Kidney epithelial cell (primary cell): Measurements from ENCODE around the gene GRIN1. TPM values are rescaled to one million over a fixed set of nuclear protein-coding genes. Genes with fewer than 3 reads are reported as not detected.

Experiments used
- DNase-seq: peaks from one replicate; pipeline ENCODE4 v3.0.0-alpha.2; 2010; ENCODE audit warnings: low read depth
- H3K27me3 ChIP-seq: 2 replicates; pipeline ENCODE4 v1.6.0; 2011; ENCODE audit warnings: low read length; ENCODE audit not compliant: control insufficient read depth, insufficient read depth
- H3K36me3 ChIP-seq: 2 replicates; pipeline ENCODE4 v1.5.1; 2011; ENCODE audit warnings: low read length; ENCODE audit not compliant: control insufficient read depth, insufficient read depth
- H3K4me3 ChIP-seq: 2 replicates; pipeline ENCODE4 v1.5.1; 2011; ENCODE audit warnings: low read depth, mild to moderate bottlenecking, control low read depth, low read length
- total RNA-seq: library from RNA; depleted of rRNA; stranded (reverse); fragments of >200 nt; gene quantifications from 2 replicates; pipeline ENCODE4 v1.2.3, GENCODE V29; 2015
- TF ChIP-seq, protein P1 (sequence below): IDR thresholded peaks from 2 replicates; pipeline ENCODE4 v1.5.1; 2011; ENCODE audit warnings: mild to moderate bottlenecking, moderate library complexity, low read length, control low read depth, inconsistent platforms; ENCODE audit not compliant: insufficient read depth, poor library complexity, severe bottlenecking

GRIN1 gene
- total RNA-seq, 1 donor from 2014 or later = 0.04 TPM

DNA sequence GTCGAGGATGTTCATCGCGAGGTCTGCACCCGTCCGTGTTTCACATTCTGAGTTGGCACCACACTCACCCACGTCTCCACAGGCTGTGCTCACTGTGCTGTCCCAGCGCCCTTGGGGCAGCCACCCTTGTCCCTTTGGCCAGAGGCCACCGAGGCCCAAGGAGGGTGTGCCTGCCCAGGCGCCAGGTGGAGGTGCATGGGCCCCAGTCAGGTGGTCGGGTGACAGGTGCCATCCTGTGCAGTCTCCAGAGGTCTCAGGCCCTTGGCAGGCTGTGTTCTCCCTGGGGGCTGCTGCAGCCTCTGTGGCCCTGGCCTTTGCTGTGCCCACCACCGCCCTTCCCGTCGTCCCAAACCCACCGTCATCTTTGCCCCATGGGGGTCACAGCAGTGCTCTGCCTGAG is 39.7 kb upstream of the GRIN1 start:
- TF ChIP-seq, protein P1, sequence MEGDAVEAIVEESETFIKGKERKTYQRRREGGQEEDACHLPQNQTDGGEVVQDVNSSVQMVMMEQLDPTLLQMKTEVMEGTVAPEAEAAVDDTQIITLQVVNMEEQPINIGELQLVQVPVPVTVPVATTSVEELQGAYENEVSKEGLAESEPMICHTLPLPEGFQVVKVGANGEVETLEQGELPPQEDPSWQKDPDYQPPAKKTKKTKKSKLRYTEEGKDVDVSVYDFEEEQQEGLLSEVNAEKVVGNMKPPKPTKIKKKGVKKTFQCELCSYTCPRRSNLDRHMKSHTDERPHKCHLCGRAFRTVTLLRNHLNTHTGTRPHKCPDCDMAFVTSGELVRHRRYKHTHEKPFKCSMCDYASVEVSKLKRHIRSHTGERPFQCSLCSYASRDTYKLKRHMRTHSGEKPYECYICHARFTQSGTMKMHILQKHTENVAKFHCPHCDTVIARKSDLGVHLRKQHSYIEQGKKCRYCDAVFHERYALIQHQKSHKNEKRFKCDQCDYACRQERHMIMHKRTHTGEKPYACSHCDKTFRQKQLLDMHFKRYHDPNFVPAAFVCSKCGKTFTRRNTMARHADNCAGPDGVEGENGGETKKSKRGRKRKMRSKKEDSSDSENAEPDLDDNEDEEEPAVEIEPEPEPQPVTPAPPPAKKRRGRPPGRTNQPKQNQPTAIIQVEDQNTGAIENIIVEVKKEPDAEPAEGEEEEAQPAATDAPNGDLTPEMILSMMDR = no peak
- Histone ChIP-seq H3K27me3 (no peaks in the 10 kb centered on the region), H3K4me3 (no peak overlapping the region), H3K36me3 (peaks cover 11% of the 10 kb centered on the region)
- DNase-seq = no peak

DNA sequence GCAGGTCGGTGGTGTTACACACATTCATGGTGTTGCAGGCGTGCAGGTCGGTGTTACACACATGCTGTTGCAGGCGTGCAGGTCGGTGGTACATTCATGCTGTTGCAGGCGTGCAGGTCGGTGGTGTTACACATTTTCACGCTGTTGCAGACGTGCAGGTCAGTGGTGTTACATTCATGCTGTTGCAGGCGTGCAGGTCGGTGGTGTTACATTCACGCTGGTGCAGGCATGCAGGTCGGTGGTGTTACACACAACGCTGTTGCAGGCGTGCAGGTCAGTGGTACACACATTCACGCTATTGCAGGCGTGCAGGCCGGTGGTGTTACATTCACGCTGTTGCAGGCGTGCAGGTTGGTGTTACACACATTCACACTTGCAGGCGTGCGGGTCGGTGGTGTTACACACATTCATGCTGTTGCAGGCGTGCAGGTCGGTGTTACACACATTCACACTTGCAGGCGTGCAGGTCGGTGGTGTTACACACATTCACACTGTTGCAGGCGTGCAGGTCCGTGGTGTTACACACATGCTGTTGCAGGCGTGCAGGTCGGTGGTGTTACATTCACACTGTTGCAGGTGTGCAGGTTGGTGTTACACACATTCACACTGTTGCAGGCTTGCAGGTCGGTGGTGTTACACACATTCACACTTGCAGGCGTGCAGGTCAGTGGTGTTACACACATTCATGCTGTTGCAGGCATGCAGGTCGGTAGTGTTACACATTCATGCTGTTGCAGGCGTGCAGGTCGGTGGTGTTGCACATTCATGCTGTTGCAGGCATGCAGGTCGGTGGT is 35.6 kb upstream of the GRIN1 start:
- Histone ChIP-seq H3K4me3 (no peak overlapping the region), H3K36me3 (peaks cover 9% of the 10 kb centered on the region), H3K27me3 (no peaks in the 10 kb centered on the region)
- TF ChIP-seq, protein P1 = no peak
- DNase-seq = no peak

DNA sequence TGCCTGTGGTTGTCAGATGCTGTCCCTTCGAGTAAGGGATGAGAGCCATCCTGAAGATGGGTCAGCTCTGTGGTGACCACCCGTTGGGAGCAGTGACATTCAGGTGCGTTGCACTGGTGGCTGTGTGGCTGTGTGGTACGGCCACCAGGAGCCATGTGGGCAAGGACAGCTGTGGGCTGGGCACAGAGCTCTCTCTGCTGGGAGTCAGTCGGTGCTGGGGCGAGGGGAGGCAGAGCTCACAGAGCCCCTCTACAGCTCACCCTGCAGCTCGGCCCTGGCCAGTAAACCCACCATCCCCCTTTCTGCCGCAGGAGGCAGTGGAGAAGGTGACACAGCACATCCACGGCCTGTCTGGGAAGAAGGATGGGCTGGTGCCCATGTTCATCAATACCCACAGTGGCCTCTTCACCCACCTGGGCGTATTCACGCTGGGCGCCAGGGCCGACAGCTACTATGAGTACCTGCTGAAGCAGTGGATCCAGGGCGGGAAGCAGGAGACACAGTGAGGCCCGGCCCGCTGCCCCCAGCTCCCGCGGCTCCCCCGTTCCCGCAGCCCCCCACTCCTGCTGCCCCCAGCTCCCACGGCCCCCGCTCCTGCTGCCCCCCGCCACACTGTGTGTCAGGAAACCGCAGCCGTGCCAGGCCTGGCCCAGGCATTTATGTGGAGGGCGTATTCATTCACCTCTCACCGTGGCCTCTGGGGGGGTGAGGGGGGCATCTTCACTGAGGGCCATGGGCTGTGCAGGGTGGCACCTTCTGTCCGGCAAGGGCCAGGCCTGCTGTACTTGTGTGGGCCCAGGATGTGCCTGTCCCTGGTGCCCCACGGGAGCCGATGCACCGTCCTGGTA is 32.9 kb upstream of the GRIN1 start:
- no peaks in the 10 kb centered on the region for H3K27me3 ChIP-seq
- no peak for DNase-seq
- TF ChIP-seq, protein P1 = no peak
- H3K36me3 ChIP-seq = peaks cover 5% of the 10 kb centered on the region
- no peak overlapping the region for H3K4me3 ChIP-seq

DNA sequence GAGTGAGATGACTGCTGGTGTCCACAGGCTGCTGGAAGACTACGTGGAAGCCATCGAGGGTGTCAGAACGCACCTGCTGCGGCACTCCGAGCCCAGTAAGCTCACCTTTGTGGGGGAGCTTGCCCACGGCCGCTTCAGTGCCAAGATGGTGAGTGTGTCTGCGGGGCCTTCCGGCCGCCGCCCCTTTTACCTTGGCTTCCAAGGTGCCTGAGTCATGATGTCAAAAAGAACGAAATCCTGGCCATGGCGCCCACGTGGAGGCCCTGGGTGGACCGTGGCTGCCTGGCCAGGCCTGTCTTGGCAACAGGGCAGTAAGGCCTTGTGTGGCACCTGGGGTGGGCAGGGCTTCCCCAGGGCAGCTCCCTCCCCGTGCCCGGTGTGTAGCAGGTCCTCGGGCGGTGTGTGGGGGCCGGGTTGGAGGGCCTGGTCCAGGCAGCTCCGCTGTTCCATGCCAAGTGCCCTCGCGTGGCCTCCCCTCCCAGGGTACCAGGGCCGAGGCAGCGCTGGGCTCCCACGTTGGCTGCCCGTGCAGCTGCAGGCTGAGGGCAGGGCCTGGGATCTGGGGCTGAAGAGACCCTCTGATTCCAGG is 32.2 kb upstream of the GRIN1 start:
- Histone ChIP-seq H3K36me3 (peaks cover 4% of the 10 kb centered on the region), H3K27me3 (no peaks in the 10 kb centered on the region), H3K4me3 (no peak overlapping the region)
- DNase-seq = no peak
- TF ChIP-seq, protein P1 = no peak

DNA sequence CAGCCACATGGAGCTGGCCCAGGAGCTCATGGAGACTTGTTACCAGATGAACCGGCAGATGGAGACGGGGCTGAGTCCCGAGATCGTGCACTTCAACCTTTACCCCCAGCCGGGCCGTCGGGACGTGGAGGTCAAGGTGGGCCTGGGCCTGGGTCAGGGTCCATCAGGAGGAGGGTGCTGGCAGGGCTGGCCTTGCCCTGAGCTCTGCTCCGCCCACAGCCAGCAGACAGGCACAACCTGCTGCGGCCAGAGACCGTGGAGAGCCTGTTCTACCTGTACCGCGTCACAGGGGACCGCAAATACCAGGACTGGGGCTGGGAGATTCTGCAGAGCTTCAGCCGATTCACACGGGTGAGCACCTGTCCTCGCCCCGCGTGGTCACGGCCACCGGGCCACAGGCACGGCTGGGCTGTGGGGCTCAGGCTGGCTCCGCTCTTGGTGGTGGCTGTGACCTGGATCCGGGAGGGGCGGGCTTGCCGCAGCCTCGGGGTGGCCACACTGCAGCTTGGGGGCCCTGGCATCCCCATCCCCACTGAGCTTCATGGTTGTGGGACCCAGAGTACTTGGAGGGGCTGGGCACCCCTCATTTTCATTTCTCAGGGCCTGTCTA is 31.5 kb upstream of the GRIN1 start:
- TF ChIP-seq, protein P1 = no peak
- Histone ChIP-seq H3K27me3 (no peaks in the 10 kb centered on the region), H3K36me3 (peaks cover 1% of the 10 kb centered on the region), H3K4me3 (no peak overlapping the region)
- DNase-seq = no peak
